GM12865 (cell line): Measurements from ENCODE around the gene GPR152.

Source experiments
- DNase-seq: peaks from one replicate; pipeline ENCODE4 v3.0.0; 2010; ENCODE audit warnings: low read depth
- H3K4me3 ChIP-seq: 2 replicates; pipeline ENCODE4 v1.5.1; 2011; ENCODE audit warnings: mild to moderate bottlenecking, low read depth, low read length, control low read depth
- TF ChIP-seq, protein P1 (sequence below): IDR thresholded peaks from 2 replicates; pipeline ENCODE4 v1.5.1; 2011; ENCODE audit warnings: low read length, control low read depth, low read depth, inconsistent platforms; ENCODE audit not compliant: insufficient read depth; ENCODE audit errors: missing control alignments

Gene GPR152

GRCh38 chr11:67417425-67417824 lies 35.1 kb downstream of the GPR152 start:
- TF ChIP-seq, protein P1, sequence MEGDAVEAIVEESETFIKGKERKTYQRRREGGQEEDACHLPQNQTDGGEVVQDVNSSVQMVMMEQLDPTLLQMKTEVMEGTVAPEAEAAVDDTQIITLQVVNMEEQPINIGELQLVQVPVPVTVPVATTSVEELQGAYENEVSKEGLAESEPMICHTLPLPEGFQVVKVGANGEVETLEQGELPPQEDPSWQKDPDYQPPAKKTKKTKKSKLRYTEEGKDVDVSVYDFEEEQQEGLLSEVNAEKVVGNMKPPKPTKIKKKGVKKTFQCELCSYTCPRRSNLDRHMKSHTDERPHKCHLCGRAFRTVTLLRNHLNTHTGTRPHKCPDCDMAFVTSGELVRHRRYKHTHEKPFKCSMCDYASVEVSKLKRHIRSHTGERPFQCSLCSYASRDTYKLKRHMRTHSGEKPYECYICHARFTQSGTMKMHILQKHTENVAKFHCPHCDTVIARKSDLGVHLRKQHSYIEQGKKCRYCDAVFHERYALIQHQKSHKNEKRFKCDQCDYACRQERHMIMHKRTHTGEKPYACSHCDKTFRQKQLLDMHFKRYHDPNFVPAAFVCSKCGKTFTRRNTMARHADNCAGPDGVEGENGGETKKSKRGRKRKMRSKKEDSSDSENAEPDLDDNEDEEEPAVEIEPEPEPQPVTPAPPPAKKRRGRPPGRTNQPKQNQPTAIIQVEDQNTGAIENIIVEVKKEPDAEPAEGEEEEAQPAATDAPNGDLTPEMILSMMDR: no peak
- DNase-seq: no peak
- no peak overlapping the region for H3K4me3 ChIP-seq

- no peak for DNase-seq
- TF ChIP-seq, protein P1: no peak
- no peak overlapping the region for H3K4me3 ChIP-seq
These were observed 35.9 kb downstream of the GPR152 start for GRCh38 chr11:67416416-67417335.

DNA sequence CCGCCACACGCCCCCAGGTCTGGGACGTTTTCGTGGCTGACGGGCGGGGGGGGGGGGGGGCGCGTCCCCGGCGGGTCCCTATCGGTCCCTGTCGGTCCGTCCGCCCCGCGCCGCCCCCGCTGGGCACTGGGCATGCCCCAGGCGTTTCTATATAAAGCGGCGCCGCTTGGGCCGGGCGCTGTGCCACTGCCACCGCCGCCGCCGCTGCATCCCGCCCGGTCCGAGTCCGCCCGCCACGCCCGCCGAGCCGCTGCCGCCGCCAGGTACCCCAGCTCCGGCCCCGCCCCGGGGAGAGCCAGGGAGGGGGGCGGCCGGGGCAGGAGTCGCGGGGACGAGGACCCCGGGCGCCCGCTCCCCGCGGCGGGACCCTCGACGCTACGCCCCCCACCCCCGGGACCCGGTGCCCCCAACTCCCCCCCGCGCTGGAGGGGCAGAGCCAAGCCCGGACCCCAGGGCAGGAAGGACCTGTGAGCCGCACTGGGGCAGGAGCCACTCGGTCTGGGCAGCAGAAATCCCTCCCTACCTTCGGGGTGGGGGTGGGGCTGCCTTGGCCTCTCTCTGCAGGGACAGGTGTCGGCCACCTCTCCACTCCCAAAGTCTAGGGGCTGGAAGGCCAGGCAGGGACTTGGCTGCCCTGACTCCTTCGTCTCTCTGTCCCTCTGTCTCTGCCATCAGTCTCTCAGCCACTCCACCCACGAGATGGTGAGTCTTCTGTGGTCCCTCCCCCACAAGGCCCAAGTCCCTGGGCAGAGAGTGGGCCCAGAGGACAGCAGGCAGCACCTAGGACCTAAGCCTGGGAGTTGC lies 36.8 kb downstream of the GPR152 start, which contains the start of gene CARNS1:
Gene CARNS1 (plus strand): TSS at position 178 of the 804 bp plus-strand sequence. CDS start 522 bp downstream, at position 700.
- no peak for DNase-seq
- H3K4me3 ChIP-seq: no peak within 1 kb of the TSS
- TF ChIP-seq, protein P1: no peak

GRCh38 chr11:67413266-67413849 lies 39.2 kb downstream of the GPR152 start:
- TF ChIP-seq, protein P1: no peak
- DNase-seq: no peak
- H3K4me3 ChIP-seq: no peak overlapping the region

DNA sequence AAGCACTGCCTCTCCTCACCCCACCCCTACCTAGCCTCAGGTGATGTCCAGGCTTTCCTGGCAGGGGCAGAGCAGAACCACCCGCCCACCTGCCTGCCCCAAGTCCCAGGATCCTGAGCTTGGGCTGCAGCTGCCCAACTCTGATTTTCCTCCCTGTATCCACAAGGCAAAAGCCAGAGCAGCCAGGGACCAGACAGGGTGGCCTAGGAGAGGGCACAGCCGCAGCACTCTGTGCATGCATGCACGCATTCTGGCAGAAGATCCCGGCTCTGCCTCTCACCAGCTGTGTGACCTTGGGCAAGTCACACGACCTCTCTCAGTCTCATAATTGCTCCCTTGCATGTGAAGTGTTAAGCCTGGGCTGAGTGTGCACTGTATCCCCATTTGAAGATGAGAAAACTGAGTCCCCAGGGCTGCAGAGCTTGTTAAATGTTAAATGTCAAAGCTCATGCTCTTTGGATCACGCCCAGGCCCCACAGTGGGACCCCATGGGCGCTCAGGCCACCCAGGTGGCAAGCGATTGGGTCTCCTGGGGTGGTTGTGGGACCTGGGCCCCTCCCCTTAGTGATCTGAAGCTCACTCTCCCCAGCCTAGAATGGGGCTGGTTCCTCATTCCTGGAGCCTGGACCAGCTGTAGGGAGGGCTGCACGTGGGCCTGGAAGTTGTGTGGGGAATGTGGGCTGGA lies 39.9 kb downstream of the GPR152 start:
- TF ChIP-seq, protein P1: no peak

GRCh38 chr11:67411785-67412152 lies 40.8 kb downstream of the GPR152 start:
- no peak overlapping the region for H3K4me3 ChIP-seq
- TF ChIP-seq, protein P1: no peak
- DNase-seq: no peak

More for the DNA sequence above, 39.9 kb downstream of the GPR152 start:
- no peak for DNase-seq
- no peak overlapping the region for H3K4me3 ChIP-seq
